OCI-LY3 (cell line): ENCODE results near the gene ITPKC.
"Not testable (repeated sequence)": the region's sequence is repeated elsewhere in the genome, so short reads cannot be mapped to it uniquely, and the experiment has no call there.

Experiments used
- H2AFZ ChIP-seq: fragments of 200-600, 300-600 bp; shearing (Covaris generic); 2 replicates; pipeline ENCODE4 v1.6.0; 2014; ENCODE audit warnings: antibody characterized with exemption, low read depth, low read length
- H3K27ac ChIP-seq: fragments of 200-600, 300-600 bp; sonication (generic); 2 replicates; pipeline ENCODE4 v1.5.1; 2014; ENCODE audit warnings: mild to moderate bottlenecking, low read length, moderate library complexity, mixed read lengths
- H3K27me3 ChIP-seq: fragments of 200-600, 300-600 bp; sonication (generic); 2 replicates; pipeline ENCODE4 v1.6.1; 2014; ENCODE audit warnings: low read depth, low read length, mixed read lengths
- H3K36me3 ChIP-seq: fragments of 200-600, 300-600 bp; sonication (generic); replicated peaks from 2 replicates; pipeline ENCODE3; 2014; ENCODE audit warnings: low read depth, low read length, mixed read lengths
- H3K4me1 ChIP-seq: fragments of 300-600, 200-600 bp; sonication (generic); 2 replicates; pipeline ENCODE4 v1.6.1; 2014; ENCODE audit warnings: low read length, mixed read lengths
- H3K4me2 ChIP-seq: fragments of 200-600, 300-600 bp; sonication (generic); 2 replicates; pipeline ENCODE4 v1.6.1; 2014; ENCODE audit warnings: low read length, mixed read lengths
- H3K4me3 ChIP-seq: fragments of 300-600, 200-600 bp; sonication (generic); 2 replicates; pipeline ENCODE4 v1.5.1; 2014; ENCODE audit warnings: antibody characterized with exemption, mild to moderate bottlenecking, low read length, moderate library complexity
- H3K79me2 ChIP-seq: fragments of 300-600, 200-600 bp; shearing (Covaris generic); 2 replicates; pipeline ENCODE4 v1.6.1; 2014; ENCODE audit warnings: mild to moderate bottlenecking, low read length, mixed read lengths
- H3K9ac ChIP-seq: fragments of 300-600, 200-600 bp; shearing (Covaris generic); 2 replicates; pipeline ENCODE4 v1.6.0; 2014; ENCODE audit warnings: mild to moderate bottlenecking, low read length, moderate library complexity
- H3K9me3 ChIP-seq: fragments of 200-600, 300-600 bp; shearing (Covaris generic); 2 replicates; pipeline ENCODE4 v1.6.1; 2014; ENCODE audit warnings: low read length, mixed read lengths; ENCODE audit not compliant: insufficient read depth
- H4K20me1 ChIP-seq: fragments of 200-600, 300-600 bp; sonication (generic); 2 replicates; pipeline ENCODE4 v1.6.1; 2016; ENCODE audit warnings: low read length, mixed read lengths; ENCODE audit not compliant: insufficient read depth
- CTCF ChIP-seq: fragments of 200-600, 300-600 bp; sonication (generic); IDR thresholded peaks from 2 replicates; pipeline ENCODE4 v1.5.1; 2014; ENCODE audit warnings: antibody characterized with exemption, low read length, low read depth
- EZH2phosphoT487 ChIP-seq: fragments of 200-600 bp; shearing (Covaris generic); IDR thresholded peaks from 2 replicates; pipeline ENCODE4 v1.6.1; 2018; ENCODE audit warnings: antibody characterized with exemption, mixed run types, low read depth

ITPKC gene

GRCh38 chr19:40778706-40779284 is 61.9 kb downstream of the ITPKC start:
- Histone ChIP-seq H3K9ac (peak overlapping the region; percentile 73), H3K4me1 (peaks cover 27% of the 10 kb centered on the region), H3K27me3 (no peaks in the 10 kb centered on the region), H3K4me3 (peak overlapping the region; percentile 83), H4K20me1 (no peaks in the 10 kb centered on the region), H3K27ac (peak overlapping the region; percentile 96), H2AFZ (no peak overlapping the region), H3K36me3 (peaks cover 3% of the 10 kb centered on the region), H3K4me2 (peak overlapping the region; percentile 77), H3K9me3 (no peaks in the 10 kb centered on the region), H3K79me2 (0 out of 2 replicates have a peak, but pooled peaks cover 3% of the 10 kb centered on the region)
- TF ChIP-seq CTCF: no peak

DNA sequence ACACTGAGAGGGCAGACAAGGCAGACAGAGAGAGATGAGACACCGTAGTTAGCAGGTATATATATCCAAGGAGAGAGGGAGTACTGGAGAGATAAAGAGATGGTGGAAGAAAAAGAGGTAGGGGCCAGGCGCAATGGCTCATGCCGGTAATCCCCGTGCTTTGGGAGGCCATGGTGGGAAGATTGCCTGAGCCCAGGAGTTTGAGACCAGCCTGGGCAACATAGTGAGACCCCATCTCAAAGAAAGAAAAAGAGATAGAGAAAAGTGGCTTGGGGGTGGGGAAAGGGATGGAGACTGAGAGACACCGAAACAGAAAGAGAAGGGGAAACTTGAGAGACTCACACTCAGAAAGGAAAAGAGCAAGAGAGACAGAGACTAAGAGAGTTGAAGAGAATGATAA is 63.7 kb downstream of the ITPKC start:
- no peaks in the 10 kb centered on the region for H3K27me3 ChIP-seq
- H4K20me1 ChIP-seq: no peaks in the 10 kb centered on the region
- no peak overlapping the region for H2AFZ ChIP-seq
- 0 out of 2 replicates have a peak, but pooled peaks cover 3% of the 10 kb centered on the region for H3K79me2 ChIP-seq
- peaks cover 3% of the 10 kb centered on the region for H3K36me3 ChIP-seq
- H3K4me2 ChIP-seq: no peak overlapping the region
- TF ChIP-seq CTCF (no peak), EZH2phosphoT487 (no peak)
- no peaks in the 10 kb centered on the region for H3K9me3 ChIP-seq
- H3K9ac ChIP-seq: no peak overlapping the region
- no peak overlapping the region for H3K4me3 ChIP-seq
- H3K27ac ChIP-seq: no peak overlapping the region
- peaks cover 19% of the 10 kb centered on the region for H3K4me1 ChIP-seq

GRCh38 chr19:40781140-40781539 is 64.2 kb downstream of the ITPKC start:
- H3K36me3 ChIP-seq: peaks cover 3% of the 10 kb centered on the region
- H3K9me3 ChIP-seq: no peaks in the 10 kb centered on the region
- no peak overlapping the region for H3K27ac ChIP-seq
- TF ChIP-seq CTCF (no peak), EZH2phosphoT487 (no peak)
- H2AFZ ChIP-seq: no peak overlapping the region
- no peak overlapping the region for H3K4me2 ChIP-seq
- H3K79me2 ChIP-seq: 0 out of 2 replicates have a peak, but pooled peaks cover 3% of the 10 kb centered on the region
- H3K4me3 ChIP-seq: no peak overlapping the region
- H3K9ac ChIP-seq: no peak overlapping the region
- H3K4me1 ChIP-seq: peaks cover 17% of the 10 kb centered on the region
- no peaks in the 10 kb centered on the region for H3K27me3 ChIP-seq
- no peaks in the 10 kb centered on the region for H4K20me1 ChIP-seq

- Histone ChIP-seq H3K4me2 (no peak overlapping the region), H3K79me2 (0 out of 2 replicates have a peak, but pooled peaks cover 3% of the 10 kb centered on the region), H3K4me1 (peaks cover 8% of the 10 kb centered on the region), H4K20me1 (no peaks in the 10 kb centered on the region), H3K9me3 (no peaks in the 10 kb centered on the region), H3K36me3 (peaks cover 3% of the 10 kb centered on the region), H3K9ac (no peak overlapping the region), H3K27me3 (no peaks in the 10 kb centered on the region), H3K27ac (no peak overlapping the region), H3K4me3 (no peak overlapping the region), H2AFZ (no peak overlapping the region)
- TF ChIP-seq CTCF (no peak), EZH2phosphoT487 (no peak)
These were observed 66.8 kb downstream of the ITPKC start for GRCh38 chr19:40783711-40784110.

DNA sequence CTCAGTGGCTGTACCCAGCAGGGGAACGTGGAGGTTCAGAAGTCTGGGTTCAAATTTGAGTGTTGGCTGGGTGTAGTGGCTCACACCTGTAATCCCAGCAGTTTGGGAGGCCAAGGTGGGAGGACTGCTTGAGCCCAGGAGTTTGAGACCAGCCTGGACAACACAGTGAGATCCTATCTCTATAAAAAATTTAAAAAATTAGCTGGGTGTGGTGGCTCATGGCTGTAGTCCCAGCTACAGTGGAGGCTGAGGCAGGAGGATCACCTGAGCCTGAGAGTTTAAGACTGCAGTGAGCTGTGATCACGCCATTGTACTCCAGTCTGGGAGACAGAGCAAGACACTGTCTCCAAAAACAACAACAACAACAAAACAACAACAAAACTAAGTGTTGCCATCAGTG is 67.2 kb downstream of the ITPKC start:
- not testable (repeated sequence) for H2AFZ ChIP-seq, H4K20me1 ChIP-seq, H3K9ac ChIP-seq, H3K4me2 ChIP-seq, H3K4me3 ChIP-seq, H3K4me1 ChIP-seq, H3K79me2 ChIP-seq, H3K27me3 ChIP-seq, H3K9me3 ChIP-seq, H3K27ac ChIP-seq, H3K36me3 ChIP-seq
